Type B pancreatic cell (in vitro differentiated cells): ENCODE data around the gene HNMT. TPM values are rescaled to one million over a fixed set of nuclear protein-coding genes. Genes with fewer than 3 reads are reported as not detected.
"Not testable (repeated sequence)": the region's sequence is repeated elsewhere in the genome, so short reads cannot be mapped to it uniquely, and the experiment has no call there.

Experiments
- DNase-seq: peaks from one replicate; pipeline ENCODE4 v3.0.0; 2021; ENCODE audit warnings: mixed read lengths; ENCODE audit not compliant: unreplicated experiment; ENCODE audit errors: extremely low spot score
- H3K27ac Mint-ChIP-seq: 2 replicates; pipeline ENCODE4 v1.8.0; 2021; ENCODE audit warnings: mild to moderate bottlenecking, mixed read lengths
- H3K27me3 Mint-ChIP-seq: 2 replicates; pipeline ENCODE4 v1.8.0; 2021; ENCODE audit warnings: mixed read lengths
- H3K36me3 Mint-ChIP-seq: 2 replicates; pipeline ENCODE4 v1.8.0; 2021; ENCODE audit warnings: mixed read lengths
- H3K4me1 Mint-ChIP-seq: one replicate; pipeline ENCODE4 v1.8.0; 2021; ENCODE audit warnings: mixed read lengths; ENCODE audit not compliant: unreplicated experiment
- H3K4me3 Mint-ChIP-seq: 2 replicates; pipeline ENCODE4 v1.8.0; 2021; ENCODE audit warnings: mild to moderate bottlenecking, mixed read lengths
- H3K9me3 Mint-ChIP-seq: 2 replicates; pipeline ENCODE4 v1.8.0; 2021; ENCODE audit warnings: mixed read lengths
- CTCF ChIP-seq: fragments of 200-600 bp; sonication (generic); conservative IDR thresholded peaks from 2 replicates; pipeline ENCODE4 v1.5.0; 2021; ENCODE audit warnings: antibody characterized with exemption, mild to moderate bottlenecking
- total RNA-seq: library from RNA; stranded (reverse); gene quantifications from 2 replicates; pipeline ENCODE4 v1.2.1, GENCODE V29; 2021; ENCODE audit warnings: low replicate concordance

Gene HNMT
- total RNA-seq, 1 donor from 2014 or later, result 12.1 TPM

GRCh38 chr2:137969418-137969765 is 5.1 kb downstream of the HNMT start:
- Mint-ChIP-seq H3K27me3 (no peaks in the 10 kb centered on the region), H3K27ac (no peak overlapping the region), H3K36me3 (peaks cover 12% of the 10 kb centered on the region), H3K9me3 (no peaks in the 10 kb centered on the region), H3K4me1 (peaks cover 18% of the 10 kb centered on the region), H3K4me3 (no peak overlapping the region)
- no peak for DNase-seq
- TF ChIP-seq CTCF, result no peak

GRCh38 chr2:137969876-137970275 is 5.6 kb downstream of the HNMT start:
- no peak overlapping the region for H3K27ac Mint-ChIP-seq
- no peak for TF ChIP-seq CTCF
- DNase-seq, result no peak
- no peak overlapping the region for H3K4me3 Mint-ChIP-seq
- no peaks in the 10 kb centered on the region for H3K27me3 Mint-ChIP-seq
- no peaks in the 10 kb centered on the region for H3K9me3 Mint-ChIP-seq
- peaks cover 12% of the 10 kb centered on the region for H3K36me3 Mint-ChIP-seq
- peaks cover 14% of the 10 kb centered on the region for H3K4me1 Mint-ChIP-seq

GRCh38 chr2:137971259-137971658 is 7.0 kb downstream of the HNMT start:
- DNase-seq, H3K27ac Mint-ChIP-seq, H3K9me3 Mint-ChIP-seq, H3K27me3 Mint-ChIP-seq, H3K4me3 Mint-ChIP-seq: not testable (repeated sequence)
- H3K36me3 Mint-ChIP-seq, result peaks cover 12% of the 10 kb centered on the region
- peaks cover 18% of the 10 kb centered on the region for H3K4me1 Mint-ChIP-seq

- H3K27me3 Mint-ChIP-seq, result no peaks in the 10 kb centered on the region
- peaks cover 5% of the 10 kb centered on the region for H3K9me3 Mint-ChIP-seq
- no peak for DNase-seq
- no peak overlapping the region for H3K4me3 Mint-ChIP-seq
- H3K27ac Mint-ChIP-seq, result no peak overlapping the region
- H3K4me1 Mint-ChIP-seq, result peaks cover 18% of the 10 kb centered on the region
- no peak for TF ChIP-seq CTCF
- peaks cover 5% of the 10 kb centered on the region for H3K36me3 Mint-ChIP-seq
Measured at GRCh38 chr2:137973280-137973679, 9.0 kb downstream of the HNMT start.

GRCh38 chr2:137975280-137976271 is 11.3 kb downstream of the HNMT start:
- H3K4me3 Mint-ChIP-seq, result peak overlapping the region; percentile 58
- peaks cover 9% of the 10 kb centered on the region for H3K4me1 Mint-ChIP-seq
- peak overlapping the region; percentile 79 for H3K27ac Mint-ChIP-seq
- no peaks in the 10 kb centered on the region for H3K36me3 Mint-ChIP-seq
- H3K27me3 Mint-ChIP-seq, result no peaks in the 10 kb centered on the region
- no peak for TF ChIP-seq CTCF
- peaks cover 5% of the 10 kb centered on the region for H3K9me3 Mint-ChIP-seq
- no peak for DNase-seq

- H3K27me3 Mint-ChIP-seq, result no peaks in the 10 kb centered on the region
- no peak overlapping the region for H3K4me3 Mint-ChIP-seq
- no peaks in the 10 kb centered on the region for H3K36me3 Mint-ChIP-seq
- no peak for TF ChIP-seq CTCF
- peaks cover 5% of the 10 kb centered on the region for H3K9me3 Mint-ChIP-seq
- H3K4me1 Mint-ChIP-seq, result peaks cover 9% of the 10 kb centered on the region
- peak overlapping the region; percentile 79 for H3K27ac Mint-ChIP-seq
- no peak for DNase-seq
Measured at GRCh38 chr2:137976274-137976673, 12.0 kb downstream of the HNMT start.
